ENCODE data around the gene PRICKLE2.

PRICKLE2 gene

GRCh38 chr3:64213224-64213878 is 11.9 kb downstream of the PRICKLE2 start:
- TF ChIP-seq POLR2AphosphoS5 (IDR thresholded peaks at IDR 0.05; ENCODE audit: low read depth, low read length) (no peak), FOXP2 (optimal IDR thresholded peaks at IDR 0.05; ENCODE audit: borderline replicate concordance, extremely low read depth, extremely low read length, insufficient read depth) (no peak), SIN3A (IDR thresholded peaks at IDR 0.05; ENCODE audit: borderline replicate concordance, insufficient read depth, low read length) (no peak), TAF1 (IDR thresholded peaks at IDR 0.05; ENCODE audit: borderline replicate concordance, insufficient read depth, low read length) (no peak), REST (IDR thresholded peaks at IDR 0.05; ENCODE audit: insufficient read depth in 1 of 2, low read depth in 2 of 2, low read length in 2 of 2) (no peak)

- TF ChIP-seq SIN3A (IDR thresholded peaks at IDR 0.05; ENCODE audit: borderline replicate concordance, insufficient read depth, low read length), result no peak
- TF ChIP-seq TAF1 (IDR thresholded peaks at IDR 0.05; ENCODE audit: borderline replicate concordance, insufficient read depth, low read length), result no peak
- no peak for TF ChIP-seq REST (IDR thresholded peaks at IDR 0.05; ENCODE audit: insufficient read depth in 1 of 2, low read depth in 2 of 2, low read length in 2 of 2)
- TF ChIP-seq FOXP2 (optimal IDR thresholded peaks at IDR 0.05; ENCODE audit: borderline replicate concordance, extremely low read depth, extremely low read length, insufficient read depth), result no peak
- no peak for TF ChIP-seq POLR2AphosphoS5 (IDR thresholded peaks at IDR 0.05; ENCODE audit: low read depth, low read length)
Observed at GRCh38 chr3:64209866-64210621, 15.2 kb downstream of the PRICKLE2 start.

GRCh38 chr3:64207289-64208080 is 17.8 kb downstream of the PRICKLE2 start:
- TF ChIP-seq POLR2AphosphoS5 (IDR thresholded peaks at IDR 0.05; ENCODE audit: low read depth, low read length) (no peak), TAF1 (IDR thresholded peaks at IDR 0.05; ENCODE audit: borderline replicate concordance, insufficient read depth, low read length) (no peak), SIN3A (IDR thresholded peaks at IDR 0.05; ENCODE audit: borderline replicate concordance, insufficient read depth, low read length) (no peak), REST (IDR thresholded peaks at IDR 0.05; ENCODE audit: insufficient read depth in 1 of 2, low read depth in 2 of 2, low read length in 2 of 2) (no peak)

GRCh38 chr3:64203969-64204908 is 21.0 kb downstream of the PRICKLE2 start:
- TF ChIP-seq POLR2AphosphoS5 (IDR thresholded peaks at IDR 0.05; ENCODE audit: low read depth, low read length) (no peak), FOXP2 (optimal IDR thresholded peaks at IDR 0.05; ENCODE audit: borderline replicate concordance, extremely low read depth, extremely low read length, insufficient read depth) (no peak), SIN3A (IDR thresholded peaks at IDR 0.05; ENCODE audit: borderline replicate concordance, insufficient read depth, low read length) (no peak), TAF1 (IDR thresholded peaks at IDR 0.05; ENCODE audit: borderline replicate concordance, insufficient read depth, low read length) (no peak), REST (IDR thresholded peaks at IDR 0.05; ENCODE audit: insufficient read depth in 1 of 2, low read depth in 2 of 2, low read length in 2 of 2) (no peak)

Data from PFSK-1 (cell line).